ENCODE data around the gene TBC1D13. TPM values are rescaled to one million over a fixed set of nuclear protein-coding genes. Genes with fewer than 3 reads are reported as not detected.
A peak's percentile ranks its signal among the peaks of the same experiment; 100 is the strongest.

TBC1D13 gene
- total and polyA plus RNA-seq, 2 of the 13 experiments (the other 11 are each of a cell fraction or from before 2014, with no cell fraction given), result 17.9 to 19.7 TPM

DNA sequence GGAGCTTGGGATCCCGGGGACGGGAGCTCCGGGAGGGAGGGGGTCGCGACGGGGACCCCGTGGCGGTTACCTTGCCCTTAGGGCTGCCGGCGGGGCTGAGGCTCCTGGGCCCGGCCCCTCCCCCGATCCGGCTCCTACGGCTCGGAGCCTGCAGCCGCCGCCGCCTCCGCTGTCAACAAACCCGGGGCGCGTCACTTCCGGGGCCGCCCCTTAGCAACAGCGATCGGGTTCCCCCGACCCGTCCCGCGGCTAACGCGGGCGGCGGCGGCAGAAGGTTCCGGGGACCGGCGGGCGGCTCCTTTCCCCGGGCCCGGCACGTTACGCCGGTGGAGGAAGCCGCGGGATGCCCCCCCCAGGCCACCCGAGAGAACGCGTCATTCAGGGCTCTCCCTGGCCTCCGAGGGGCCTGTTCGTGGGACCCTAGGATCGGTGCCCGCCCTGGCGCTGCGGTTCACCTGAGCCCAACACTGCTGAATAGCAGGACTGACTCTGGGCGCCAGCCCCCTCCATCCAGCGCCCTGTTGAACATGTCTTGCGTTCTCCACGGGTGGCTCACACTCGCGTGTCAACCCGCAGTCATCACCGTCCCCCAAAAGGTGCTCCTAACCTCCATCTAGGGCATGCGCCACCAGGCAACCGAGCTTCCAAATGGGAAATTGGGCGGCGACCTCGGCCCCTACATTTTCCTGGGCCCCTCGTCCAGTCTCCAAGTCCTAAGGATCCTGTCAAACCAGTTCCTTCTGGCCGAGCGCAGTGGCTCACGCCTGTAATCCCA is 15.1 kb upstream of the TBC1D13 start, which contains the start of gene ZER1 (continued):
- TF ChIP-seq YEATS2 (CRISPR knock-in tag; IDR thresholded peaks at IDR 0.05; ENCODE audit: borderline replicate concordance), result peak; percentile 95
- peak; percentile 86 for TF ChIP-seq KDM5A (IDR thresholded peaks at IDR 0.05; ENCODE audit: borderline replicate concordance, low read length)
- peak; percentile 78 for TF ChIP-seq ASH2L (IDR thresholded peaks at IDR 0.05; ENCODE audit: insufficient read length, low read depth, low read length)
- TF ChIP-seq ZBTB7A (CRISPR knock-in tag; IDR thresholded peaks at IDR 0.05), result no peak
- TF ChIP-seq, protein P1, sequence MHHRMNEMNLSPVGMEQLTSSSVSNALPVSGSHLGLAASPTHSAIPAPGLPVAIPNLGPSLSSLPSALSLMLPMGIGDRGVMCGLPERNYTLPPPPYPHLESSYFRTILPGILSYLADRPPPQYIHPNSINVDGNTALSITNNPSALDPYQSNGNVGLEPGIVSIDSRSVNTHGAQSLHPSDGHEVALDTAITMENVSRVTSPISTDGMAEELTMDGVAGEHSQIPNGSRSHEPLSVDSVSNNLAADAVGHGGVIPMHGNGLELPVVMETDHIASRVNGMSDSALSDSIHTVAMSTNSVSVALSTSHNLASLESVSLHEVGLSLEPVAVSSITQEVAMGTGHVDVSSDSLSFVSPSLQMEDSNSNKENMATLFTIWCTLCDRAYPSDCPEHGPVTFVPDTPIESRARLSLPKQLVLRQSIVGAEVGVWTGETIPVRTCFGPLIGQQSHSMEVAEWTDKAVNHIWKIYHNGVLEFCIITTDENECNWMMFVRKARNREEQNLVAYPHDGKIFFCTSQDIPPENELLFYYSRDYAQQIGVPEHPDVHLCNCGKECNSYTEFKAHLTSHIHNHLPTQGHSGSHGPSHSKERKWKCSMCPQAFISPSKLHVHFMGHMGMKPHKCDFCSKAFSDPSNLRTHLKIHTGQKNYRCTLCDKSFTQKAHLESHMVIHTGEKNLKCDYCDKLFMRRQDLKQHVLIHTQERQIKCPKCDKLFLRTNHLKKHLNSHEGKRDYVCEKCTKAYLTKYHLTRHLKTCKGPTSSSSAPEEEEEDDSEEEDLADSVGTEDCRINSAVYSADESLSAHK (CRISPR knock-in tag; IDR thresholded peaks at IDR 0.05; ENCODE audit: borderline replicate concordance), result no peak
- TF ChIP-seq MXD4 (CRISPR knock-in tag; IDR thresholded peaks at IDR 0.05), result peak; percentile 93
- TF ChIP-seq FOXM1 (CRISPR knock-in tag; IDR thresholded peaks at IDR 0.05), result no peak
- no peak for TF ChIP-seq ZNF230 (CRISPR knock-in tag; IDR thresholded peaks at IDR 0.05)
- TF ChIP-seq ATF7 (IDR thresholded peaks at IDR 0.05), result no peak
- no peak for TF ChIP-seq ATF7 (CRISPR knock-in tag; IDR thresholded peaks at IDR 0.05)
- no peak for TF ChIP-seq SIX1 (CRISPR knock-in tag; IDR thresholded peaks at IDR 0.05; ENCODE audit: borderline replicate concordance)
- no peak for TF ChIP-seq ZKSCAN5 (CRISPR knock-in tag; IDR thresholded peaks at IDR 0.05)
- peak; percentile 96 for TF ChIP-seq HOXA5 (CRISPR knock-in tag; IDR thresholded peaks at IDR 0.05)
- no peak for TF ChIP-seq PHB2 (IDR thresholded peaks at IDR 0.05; ENCODE audit: partially characterized antibody)
- TF ChIP-seq KDM2A (CRISPR knock-in tag; IDR thresholded peaks at IDR 0.05; ENCODE audit: borderline replicate concordance, low read depth), result peak; percentile 99
- TF ChIP-seq ETV6 (CRISPR knock-in tag; conservative IDR thresholded peaks at IDR 0.05), result peak; percentile 74; the same call in 1 of the 2 replicates
- TF ChIP-seq IRX3 (CRISPR knock-in tag; IDR thresholded peaks at IDR 0.05; ENCODE audit: borderline replicate concordance, low read depth), result 0 out of 2 replicates have a peak, but pooled peaks have one; percentile 42
- TF ChIP-seq ZUFSP (CRISPR knock-in tag; IDR thresholded peaks at IDR 0.05; ENCODE audit: borderline replicate concordance), result no peak
- no peak for TF ChIP-seq ZNF720 (CRISPR knock-in tag; IDR thresholded peaks at IDR 0.05)
- TF ChIP-seq BRCA1 (CRISPR knock-in tag; IDR thresholded peaks at IDR 0.05), result no peak
- TF ChIP-seq ZNF263 (CRISPR knock-in tag; IDR thresholded peaks at IDR 0.05), result no peak
- TF ChIP-seq ZNF329 (CRISPR knock-in tag; IDR thresholded peaks at IDR 0.05; ENCODE audit: low read depth), result 0 out of 2 replicates have a peak, but pooled peaks have one; percentile 25
- TF ChIP-seq, protein P2, sequence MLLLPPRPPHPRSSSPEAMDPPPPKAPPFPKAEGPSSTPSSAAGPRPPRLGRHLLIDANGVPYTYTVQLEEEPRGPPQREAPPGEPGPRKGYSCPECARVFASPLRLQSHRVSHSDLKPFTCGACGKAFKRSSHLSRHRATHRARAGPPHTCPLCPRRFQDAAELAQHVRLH (CRISPR knock-in tag; IDR thresholded peaks at IDR 0.05; ENCODE audit: borderline replicate concordance, low read depth), result peak; percentile 83; the same call in 1 of the 2 replicates
- TF ChIP-seq, protein P3, sequence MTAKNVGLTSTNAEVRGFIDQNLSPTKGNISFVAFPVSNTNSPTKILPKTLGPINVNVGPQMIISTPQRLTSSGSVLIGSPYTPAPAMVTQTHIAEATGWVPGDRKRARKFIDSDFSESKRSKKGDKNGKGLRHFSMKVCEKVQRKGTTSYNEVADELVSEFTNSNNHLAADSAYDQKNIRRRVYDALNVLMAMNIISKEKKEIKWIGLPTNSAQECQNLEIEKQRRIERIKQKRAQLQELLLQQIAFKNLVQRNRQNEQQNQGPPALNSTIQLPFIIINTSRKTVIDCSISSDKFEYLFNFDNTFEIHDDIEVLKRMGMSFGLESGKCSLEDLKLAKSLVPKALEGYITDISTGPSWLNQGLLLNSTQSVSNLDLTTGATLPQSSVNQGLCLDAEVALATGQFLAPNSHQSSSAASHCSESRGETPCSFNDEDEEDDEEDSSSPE (CRISPR knock-in tag; IDR thresholded peaks at IDR 0.05), result peak; percentile 76
- TF ChIP-seq REXO4 (CRISPR knock-in tag; IDR thresholded peaks at IDR 0.05; ENCODE audit: borderline replicate concordance), result no peak
- TF ChIP-seq ZNF562 (CRISPR knock-in tag; IDR thresholded peaks at IDR 0.05; ENCODE audit: borderline replicate concordance), result no peak
